ENCODE results near the gene KLHDC8A. TPM values are rescaled to one million over a fixed set of nuclear protein-coding genes. Genes with fewer than 3 reads are reported as not detected.

The KLHDC8A gene
- total and polyA plus RNA-seq, 9 of the 15 experiments (the other 6 are each of a cell fraction or from before 2014, with no cell fraction given): 0.01 to 0.54 (median 0.04) TPM; not detected in 6

- DNase-seq (ENCODE audit: extremely low read depth in 1 of 4, low spot score in 3 of 4): no peak
- Histone ChIP-seq H3K4me1 (replicated peaks in 1 of 2; ENCODE audit: control insufficient read depth in 2 of 2, insufficient read depth in 2 of 2, low read length in 2 of 2) (no peaks in the 10 kb centered on the region), H3K4me3 (no peak overlapping the region), H3K9me3 (replicated peaks; ENCODE audit: control insufficient read depth, insufficient read depth, low read depth, low read length) (no peaks in the 10 kb centered on the region; the same call in 1 of the 2 replicates), H3K27me3 (ENCODE audit: control insufficient read depth in 2 of 2, insufficient read depth in 2 of 2, low read length in 2 of 2) (peaks cover 45 to 64% of the 10 kb centered on the region in 2 experiments), H4K20me1 (replicated peaks; ENCODE audit: control insufficient read depth, insufficient read depth, low read length) (no peaks in the 10 kb centered on the region; the same call in 1 of the 2 replicates), H3K79me2 (ENCODE audit: control insufficient read depth, insufficient read depth, low read length) (no peaks in the 10 kb centered on the region), H2AFZ (ENCODE audit: low read depth, low read length) (no peak overlapping the region), H3K9me1 (ENCODE audit: control insufficient read depth, insufficient read depth, low read length) (no peaks in the 10 kb centered on the region), H3K4me2 (ENCODE audit: insufficient read depth, low read length) (no peak overlapping the region), H3K27ac (ENCODE audit: extremely low read depth, low read depth, low read length) (no peak overlapping the region), H3K36me3 (ENCODE audit: control insufficient read depth, insufficient read depth, low read length) (no peaks in the 10 kb centered on the region), H3K9ac (ENCODE audit: insufficient read depth in 1 of 2, low read depth in 2 of 2, low read length in 2 of 2) (no peak overlapping the region)
- intact Hi-C loops (cut with micrococcal nuclease) (no loop called here), in situ Hi-C loops (cut with MboI) (no loop called here)
- ChIA-PET CTCF (ENCODE audit: low intra/inter-chr PET ratio) (no interaction called here), POLR2A (interaction anchor here (0.8 kb wide), 1 partner anchor 11 kb away, joined by 3 read pairs; no protein-coding TSS in a partner anchor)
- TF ChIP-seq HES1 (IDR thresholded peaks at IDR 0.05; ENCODE audit: low read depth) (no peak), ZNF511 (CRISPR knock-in tag; IDR thresholded peaks at IDR 0.05) (no peak), SRF (CRISPR knock-in tag; IDR thresholded peaks at IDR 0.05) (no peak), ZFPM2 (CRISPR knock-in tag; IDR thresholded peaks at IDR 0.05) (no peak), POLR2B (IDR thresholded peaks at IDR 0.05; ENCODE audit: low read depth, partially characterized antibody) (no peak), MAFK (IDR thresholded peaks at IDR 0.05; ENCODE audit: low read length) (no peak), ZNF444 (CRISPR knock-in tag; IDR thresholded peaks at IDR 0.05) (no peak), BCLAF1 (IDR thresholded peaks at IDR 0.05; ENCODE audit: borderline replicate concordance in 1 of 2, control insufficient read depth in 1 of 2, low read depth in 2 of 2, low read length in 1 of 2) (no peak), MEIS2 (IDR thresholded peaks at IDR 0.05; ENCODE audit: partially characterized antibody) (no peak), E2F8 (IDR thresholded peaks at IDR 0.05; ENCODE audit: low read depth, partially characterized antibody) (no peak), CREB1 (IDR thresholded peaks at IDR 0.05) (no peak), CREB1 (CRISPR knock-in tag; IDR thresholded peaks at IDR 0.05) (no peak), ELF1 (tag; IDR thresholded peaks at IDR 0.05) (no peak), ASH1L (IDR thresholded peaks at IDR 0.05; ENCODE audit: borderline replicate concordance, low read depth, partially characterized antibody) (no peak), POLR3G (IDR thresholded peaks at IDR 0.05; ENCODE audit: extremely low read depth, insufficient read length, insufficient replicate concordance) (no peak), SRSF7 (optimal IDR thresholded peaks at IDR 0.05; ENCODE audit: low read depth, low read length) (no peak)
- no peak for FAIRE-seq
- no peak for ATAC-seq
- 0% methylated on average over 4 of the region's 4 CpGs for WGBS (ENCODE audit: insufficient coverage, low coverage, missing lambda C conversion rate)
- BruUV-seq (replicated peaks): no TSS peak
Observed at GRCh38 chr1:205382561-205382960, 25.8 kb upstream of the KLHDC8A start.
